H1 (cell line): ENCODE measurements around the gene TMEM151B. TPM values are rescaled to one million over a fixed set of nuclear protein-coding genes. Genes with fewer than 3 reads are reported as not detected.

Source experiments
- CTCF ChIA-PET: fragments of 300-600 bp; sonication (Branson Sonifier 250); formaldehyde crosslinking; loops from one replicate; lab custom pipeline; 2021; ENCODE audit not compliant: partially characterized antibody; lab: Charles Lee
- POLR2A ChIA-PET: fragments of 300-600 bp; sonication (Branson Sonifier 250); formaldehyde crosslinking; loops from one replicate; lab custom pipeline; 2021; ENCODE audit warnings: inconsistent platforms; ENCODE audit not compliant: partially characterized antibody; lab: Charles Lee
- DNase-seq, 2 experiments: peaks; one replicate each; pipeline versions ENCODE4 v3.0.0 to v3.0.0-alpha.2; 2010 to 2022; ENCODE audit warnings: low spot score in 2 of 2, low read depth in 1 of 2, mixed read lengths in 1 of 2
- FAIRE-seq: peaks from 2 replicates; lab custom pipeline; 2011; peaks lifted over from hg19 to GRCh38; lab: Jason Lieb, UNC
- H2AFZ ChIP-seq: 2 replicates; pipeline ENCODE4 v1.8.1; 2012; ENCODE audit warnings: low read length, inconsistent platforms
- H2AK5ac ChIP-seq: 2 replicates; pipeline ENCODE4 v1.6.1; 2013; ENCODE audit warnings: low read depth, low read length
- H2BK120ac ChIP-seq: replicated peaks from 2 replicates; pipeline ENCODE3; 2013; ENCODE audit warnings: low read depth, low read length, inconsistent platforms
- H2BK12ac ChIP-seq: 2 replicates; pipeline ENCODE4 v1.6.1; 2013; ENCODE audit warnings: low read depth, low read length
- H2BK15ac ChIP-seq: 2 replicates; pipeline ENCODE4 v1.6.1; 2013; ENCODE audit warnings: low read length
- H2BK20ac ChIP-seq: 2 replicates; pipeline ENCODE4 v1.6.1; 2013; ENCODE audit warnings: low read length
- H2BK5ac ChIP-seq: 2 replicates; pipeline ENCODE4 v1.6.1; 2013; ENCODE audit warnings: low read depth, low read length
- H3K14ac ChIP-seq: 2 replicates; pipeline ENCODE4 v1.6.1; 2013; ENCODE audit warnings: inconsistent platforms; ENCODE audit not compliant: insufficient read length
- H3K18ac ChIP-seq: 2 replicates; pipeline ENCODE4 v1.6.1; 2013; ENCODE audit warnings: low read length; ENCODE audit errors: extremely low read depth
- H3K23ac ChIP-seq: 2 replicates; pipeline ENCODE4 v1.6.1; 2013; ENCODE audit warnings: inconsistent platforms; ENCODE audit not compliant: insufficient read length
- H3K23me2 ChIP-seq: 2 replicates; pipeline ENCODE4 v1.6.1; 2013; ENCODE audit warnings: low read depth, low read length
- H3K27ac ChIP-seq: 2 replicates; pipeline ENCODE4 v1.6.1; 2011; ENCODE audit warnings: low read depth, low read length, inconsistent platforms
- H3K27me3 ChIP-seq, 4 experiments: replicated peaks in 1 of 4; 1 replicate in 1 of 4; 2 replicates in 3 of 4; pipeline versions ENCODE4 v1.6.1 to v1.8.1; 2011 to 2013; ENCODE audit warnings: low read length in 3 of 4, mild to moderate bottlenecking in 3 of 4, inconsistent platforms in 2 of 4, mixed read lengths in 2 of 4, moderate library complexity in 1 of 4; ENCODE audit not compliant: control insufficient read depth in 3 of 4, insufficient read depth in 3 of 4; ENCODE audit errors: extremely low read depth in 1 of 4
- H3K36me3 ChIP-seq, 4 experiments: 2 replicates each; pipeline versions ENCODE4 v1.6.1 to v1.8.1; 2011 to 2013; ENCODE audit warnings: mild to moderate bottlenecking in 4 of 4, low read length in 3 of 4, moderate library complexity in 2 of 4, control low read depth in 1 of 4, inconsistent platforms in 1 of 4; ENCODE audit not compliant: insufficient read depth in 4 of 4, control insufficient read depth in 2 of 4
- H3K4ac ChIP-seq: replicated peaks from 2 replicates; pipeline ENCODE3; 2013; ENCODE audit warnings: low read length, low read depth, mixed read lengths, inconsistent platforms; ENCODE audit not compliant: insufficient read length
- H3K4me1 ChIP-seq, 4 experiments: replicated peaks in 1 of 4; 1 replicate in 1 of 4; 2 replicates in 3 of 4; pipeline versions ENCODE4 v1.6.1 to v1.8.1; 2011 to 2013; ENCODE audit warnings: low read length in 3 of 4, inconsistent platforms in 2 of 4, mixed read lengths in 1 of 4; ENCODE audit not compliant: insufficient read depth in 4 of 4, control insufficient read depth in 3 of 4
- H3K4me2 ChIP-seq, 2 experiments: 2 replicates each; pipeline versions ENCODE4 v1.6.1 to v1.8.1; 2011 to 2013; ENCODE audit warnings: low read depth in 2 of 2, low read length in 2 of 2, control low read depth in 1 of 2, inconsistent platforms in 1 of 2, mild to moderate bottlenecking in 1 of 2; ENCODE audit not compliant: insufficient read depth in 1 of 2
- H3K4me3 ChIP-seq, 4 experiments: fragments of 200-600, 300-600 bp in 1 of 4; sonication (generic), shearing (Covaris generic), sonication (Bioruptor Twin) in 1 of 4; 2 replicates each; pipeline versions ENCODE4 v1.5.1 to v1.8.1; 2011 to 2016; ENCODE audit warnings: low read length in 4 of 4, low read depth in 3 of 4, control low read depth in 2 of 4, inconsistent platforms in 2 of 4, mild to moderate bottlenecking in 2 of 4, mixed read lengths in 1 of 4, moderate library complexity in 1 of 4; ENCODE audit not compliant: insufficient read depth in 2 of 4; ENCODE audit errors: extremely low read depth in 1 of 4
- H3K56ac ChIP-seq: replicated peaks from 2 replicates; pipeline ENCODE3; 2013; ENCODE audit warnings: low read depth, mild to moderate bottlenecking, mixed read lengths, low read length, inconsistent platforms; ENCODE audit not compliant: insufficient read length
- H3K79me1 ChIP-seq: 2 replicates; pipeline ENCODE4 v1.6.1; 2013; ENCODE audit warnings: low read depth, low read length, control low read depth
- H3K79me2 ChIP-seq, 2 experiments: 2 replicates each; pipeline versions ENCODE4 v1.6.1 to v1.8.1; 2012 to 2013; ENCODE audit warnings: low read length in 2 of 2, mild to moderate bottlenecking in 2 of 2, inconsistent platforms in 1 of 2; ENCODE audit not compliant: insufficient read depth in 2 of 2, control insufficient read depth in 1 of 2
- H3K9ac ChIP-seq, 4 experiments: replicated peaks in 1 of 4; 1 replicate in 1 of 4; 2 replicates in 3 of 4; pipeline versions ENCODE4 v1.6.1 to v1.8.1; 2011 to 2013; ENCODE audit warnings: low read depth in 3 of 4, low read length in 3 of 4, control low read depth in 2 of 4, mild to moderate bottlenecking in 2 of 4, moderate library complexity in 2 of 4, inconsistent platforms in 1 of 4; ENCODE audit errors: extremely low read depth in 1 of 4
- H3K9me3 ChIP-seq, 2 experiments: 2 replicates each; pipeline versions ENCODE4 v1.6.1 to v1.8.1; 2012 to 2013; ENCODE audit warnings: mild to moderate bottlenecking in 2 of 2, moderate library complexity in 2 of 2, control low read depth in 1 of 2, inconsistent platforms in 1 of 2, low read depth in 1 of 2, low read length in 1 of 2, mixed read lengths in 1 of 2; ENCODE audit not compliant: insufficient read depth in 2 of 2
- H4K20me1 ChIP-seq, 2 experiments: replicated peaks in 1 of 2; 2 replicates each; pipeline versions ENCODE3 to v1.8.1; 2011 to 2013; ENCODE audit warnings: inconsistent platforms in 2 of 2, low read length in 2 of 2, mild to moderate bottlenecking in 1 of 2; ENCODE audit not compliant: insufficient read depth in 2 of 2, control insufficient read depth in 1 of 2
- H4K5ac ChIP-seq: 2 replicates; pipeline ENCODE4 v1.6.1; 2013; ENCODE audit warnings: low read length, low read depth, mixed read lengths, inconsistent platforms; ENCODE audit not compliant: insufficient read length
- H4K8ac ChIP-seq: 2 replicates; pipeline ENCODE4 v1.8.0; 2013; ENCODE audit warnings: mild to moderate bottlenecking, moderate library complexity, low read length, inconsistent platforms; ENCODE audit not compliant: insufficient read depth; ENCODE audit errors: extremely low read depth
- H4K91ac ChIP-seq: replicated peaks from 2 replicates; pipeline ENCODE3; 2013; ENCODE audit warnings: low read length, mixed read lengths, inconsistent platforms; ENCODE audit not compliant: insufficient read length
- SRF ChIP-seq: IDR thresholded peaks from 2 replicates; pipeline ENCODE4 v1.6.1; 2011; ENCODE audit warnings: mild to moderate bottlenecking, low read depth, low read length, moderate library complexity
- WGBS, 2 experiments: shearing (Covaris generic) in 1 of 2; methylation state at CpG; one replicate each; pipeline versions ENCODE4 v1.1.6 to v1.1.7; 2013 to 2015; ENCODE audit warnings: low lambda C conversion rate in 2 of 2, mixed read lengths in 2 of 2, inconsistent platforms in 1 of 2, low coverage in 1 of 2, missing lambda C conversion rate in 1 of 2; ENCODE audit not compliant: insufficient replicate concordance in 2 of 2, insufficient coverage in 1 of 2, insufficient read length in 1 of 2; ENCODE audit errors: extremely low coverage in 1 of 2, missing lambda C conversion rate in 1 of 2; 5-methylcytosine and 5-hydroxymethylcytosine counted together
- polyA plus RNA-seq, 7 experiments: library from polyadenylated mRNA; depleted of rRNA in 3 of 7; stranded (reverse) in 5 of 7; unstranded in 2 of 7; fragments of >200 nt in 5 of 7; fragments of 200-250 nt in 2 of 7; gene quantifications; 1 replicate in 5 of 7; 2 replicates in 1 of 7; 4 replicates in 1 of 7; pipeline versions ENCODE4 v1.2.1 to v1.2.3, GENCODE V29; 2011 to 2013; ENCODE audit warnings: missing spikeins in 2 of 7, mixed read lengths in 2 of 7
- total RNA-seq: library from RNA; stranded (reverse); fragmentation: NEBNext Ultra II Directional; extraction: Animal tissue kit (Norgen Biotek cat#: 25700); gene quantifications from 2 replicates; pipeline ENCODE4 v1.2.1, GENCODE V29; 2021

TMEM151B gene
- total and polyA plus RNA-seq, 2 of the 8 experiments (the other 6 are each of a cell fraction or from before 2014, with no cell fraction given) = 8.0 to 15.5 TPM

- no peak overlapping the region for H3K9ac ChIP-seq
- no peak overlapping the region for H2BK15ac ChIP-seq
- H3K56ac ChIP-seq = no peak overlapping the region
- H3K79me1 ChIP-seq = no peaks in the 10 kb centered on the region
- peaks cover 0 to 2% (median 0%) of the 10 kb centered on the region in 4 experiments; a peak in 1 of 7 replicates for H3K27me3 ChIP-seq
- no peak overlapping the region for H2BK5ac ChIP-seq
- peaks cover 0 to 2% (median 0%) of the 10 kb centered on the region in 4 experiments; a peak in 2 of 7 replicates for H3K4me1 ChIP-seq
- no peak overlapping the region for H2AFZ ChIP-seq
- FAIRE-seq = no peak
- H2BK12ac ChIP-seq = no peak overlapping the region
- no peaks in the 10 kb centered on the region for H4K20me1 ChIP-seq
- TF ChIP-seq SRF = no peak
- H4K91ac ChIP-seq = no peak overlapping the region
- no peak overlapping the region for H3K4me3 ChIP-seq
- no peaks in the 10 kb centered on the region for H3K9me3 ChIP-seq
- no peak overlapping the region for H2BK20ac ChIP-seq
- H3K23me2 ChIP-seq = no peaks in the 10 kb centered on the region
- H3K27ac ChIP-seq = no peak overlapping the region
- no peak overlapping the region for H3K23ac ChIP-seq
- no peak overlapping the region for H3K18ac ChIP-seq
- H2AK5ac ChIP-seq = no peak overlapping the region
- no peak overlapping the region for H4K5ac ChIP-seq
- no peak overlapping the region for H2BK120ac ChIP-seq
- H3K36me3 ChIP-seq = no peaks in the 10 kb centered on the region
- 83% methylated on average over 3 of the region's 3 CpGs; no CpG with 5 or more reads in 1 of the 2 experiments for WGBS, 2 experiments
- H4K8ac ChIP-seq = no peak overlapping the region
- H3K4ac ChIP-seq = no peak overlapping the region
- H3K14ac ChIP-seq = no peak overlapping the region
- DNase-seq = no peak
- H3K79me2 ChIP-seq = no peaks in the 10 kb centered on the region
- ChIA-PET CTCF (interaction anchor here (1.2 to 2.2 kb wide), 4 partner anchors 11 to 53 kb away, joined by 5 to 8 read pairs (median 6); no protein-coding TSS in a partner anchor), POLR2A (interaction anchor here (1.0 to 2.0 kb wide), 7 partner anchors 8 to 61 kb away, joined by 3 to 8 read pairs (median 4); partner anchors contain the start of gene AARS2)
- no peak overlapping the region for H3K4me2 ChIP-seq
Observed at GRCh38 chr6:44321210-44321609, 51.0 kb downstream of the TMEM151B start.
